ENCODE measurements around the gene CIC.
A peak's percentile ranks its signal among the peaks of the same experiment; 100 is the strongest.

CIC gene

GRCh38 chr19:42275517-42275916 is 6.5 kb downstream of the CIC start:
- DNase-seq, result no peak
- Histone ChIP-seq H3K36me3 (peaks cover 43% of the 10 kb centered on the region), H3K9me3 (no peaks in the 10 kb centered on the region), H3K27me3 (no peaks in the 10 kb centered on the region), H3K4me1 (peaks cover 21% of the 10 kb centered on the region), H3K4me3 (ENCODE audit: low read depth, low read length) (no peak overlapping the region)
- TF ChIP-seq CTCF (IDR thresholded peaks at IDR 0.05; ENCODE audit: low read depth, low read length), result no peak

DNA sequence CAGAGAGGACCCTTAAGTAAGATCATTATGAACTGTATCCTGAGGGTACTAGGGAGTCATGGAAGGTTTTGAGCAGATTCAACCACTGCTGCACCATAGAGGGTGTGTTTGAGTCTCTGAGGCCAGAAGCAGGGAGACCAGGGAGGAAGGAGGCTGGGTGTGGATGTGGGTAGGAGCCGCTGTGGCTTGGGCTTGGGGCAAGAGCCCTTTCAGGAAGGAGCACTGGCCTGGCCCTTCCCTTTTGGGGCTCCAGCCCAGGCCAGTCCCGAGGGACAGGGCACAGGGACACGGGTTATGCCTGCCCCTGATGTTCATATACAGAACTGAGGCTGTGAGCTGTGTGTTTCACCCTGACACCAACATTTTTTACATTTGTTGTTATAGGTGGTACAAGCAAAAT is 7.2 kb downstream of the CIC start:
- H3K36me3 ChIP-seq, result peaks cover 43% of the 10 kb centered on the region
- no peak overlapping the region for H3K4me3 ChIP-seq (ENCODE audit: low read depth, low read length)
- DNase-seq, result no peak
- no peaks in the 10 kb centered on the region for H3K9me3 ChIP-seq
- TF ChIP-seq CTCF (IDR thresholded peaks at IDR 0.05; ENCODE audit: low read depth, low read length), result no peak
- no peaks in the 10 kb centered on the region for H3K27me3 ChIP-seq
- H3K4me1 ChIP-seq, result peaks cover 23% of the 10 kb centered on the region

DNA sequence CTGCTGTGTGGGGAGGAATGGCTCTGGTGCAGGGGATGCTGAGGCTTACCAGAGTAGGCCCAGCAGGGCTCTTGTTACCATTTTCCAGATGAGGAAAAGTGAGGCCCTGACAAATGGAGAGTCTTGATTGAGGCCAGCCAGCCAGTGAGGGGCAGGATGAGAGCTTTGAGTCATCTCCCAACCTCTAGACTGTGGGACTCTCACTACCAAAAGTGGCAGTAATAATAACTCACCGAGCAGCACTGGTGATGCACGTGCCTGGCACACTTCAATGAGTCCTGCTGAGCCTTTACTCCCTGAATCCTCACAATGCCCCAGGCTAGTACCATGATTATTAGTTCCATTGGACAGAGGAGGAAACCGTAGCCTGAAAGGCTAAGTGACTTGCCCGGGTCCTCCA is 7.8 kb downstream of the CIC start:
- Histone ChIP-seq H3K4me3 (ENCODE audit: low read depth, low read length) (no peak overlapping the region), H3K4me1 (peaks cover 28% of the 10 kb centered on the region), H3K36me3 (peaks cover 40% of the 10 kb centered on the region), H3K27me3 (no peaks in the 10 kb centered on the region), H3K9me3 (no peaks in the 10 kb centered on the region)
- no peak for TF ChIP-seq CTCF (IDR thresholded peaks at IDR 0.05; ENCODE audit: low read depth, low read length)
- DNase-seq, result no peak

DNA sequence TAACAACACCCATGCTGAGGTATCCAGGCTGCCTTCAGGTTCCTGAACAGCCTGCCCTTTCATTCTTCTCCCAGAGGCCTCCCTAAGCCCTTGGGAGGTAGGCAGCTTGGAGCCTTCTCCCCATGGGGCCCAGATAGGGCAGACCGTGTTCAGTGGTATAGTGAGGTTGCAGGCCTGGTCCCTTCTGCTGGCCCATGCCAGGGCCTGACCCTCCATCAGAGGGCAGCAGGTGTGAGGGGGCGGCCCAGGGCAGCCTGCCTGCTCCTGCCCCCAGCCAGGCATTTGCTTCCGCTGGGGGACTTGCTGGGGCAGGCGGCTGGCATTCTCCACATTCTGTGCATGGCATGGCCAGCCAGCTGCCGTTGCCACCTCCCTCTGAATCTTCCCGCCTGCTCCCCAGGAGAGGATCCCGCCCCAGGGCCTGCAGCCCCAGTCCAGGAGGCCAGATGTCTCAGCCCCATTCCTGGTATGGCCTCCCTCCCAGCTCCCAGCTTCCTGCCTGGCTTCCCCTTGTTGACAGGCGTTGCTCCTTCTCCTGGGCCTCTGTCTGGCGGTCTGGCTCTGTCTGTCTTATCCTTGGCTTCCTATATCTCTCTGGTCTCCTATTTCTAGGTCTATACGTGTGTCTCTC is 8.9 kb downstream of the CIC start:
- no peaks in the 10 kb centered on the region for H3K27me3 ChIP-seq
- peak; percentile 67 for DNase-seq
- TF ChIP-seq CTCF (IDR thresholded peaks at IDR 0.05; ENCODE audit: low read depth, low read length), result no peak
- H3K9me3 ChIP-seq, result no peaks in the 10 kb centered on the region
- peaks cover 29% of the 10 kb centered on the region for H3K36me3 ChIP-seq
- H3K4me1 ChIP-seq, result peaks cover 37% of the 10 kb centered on the region
- H3K4me3 ChIP-seq (ENCODE audit: low read depth, low read length), result no peak overlapping the region

DNA sequence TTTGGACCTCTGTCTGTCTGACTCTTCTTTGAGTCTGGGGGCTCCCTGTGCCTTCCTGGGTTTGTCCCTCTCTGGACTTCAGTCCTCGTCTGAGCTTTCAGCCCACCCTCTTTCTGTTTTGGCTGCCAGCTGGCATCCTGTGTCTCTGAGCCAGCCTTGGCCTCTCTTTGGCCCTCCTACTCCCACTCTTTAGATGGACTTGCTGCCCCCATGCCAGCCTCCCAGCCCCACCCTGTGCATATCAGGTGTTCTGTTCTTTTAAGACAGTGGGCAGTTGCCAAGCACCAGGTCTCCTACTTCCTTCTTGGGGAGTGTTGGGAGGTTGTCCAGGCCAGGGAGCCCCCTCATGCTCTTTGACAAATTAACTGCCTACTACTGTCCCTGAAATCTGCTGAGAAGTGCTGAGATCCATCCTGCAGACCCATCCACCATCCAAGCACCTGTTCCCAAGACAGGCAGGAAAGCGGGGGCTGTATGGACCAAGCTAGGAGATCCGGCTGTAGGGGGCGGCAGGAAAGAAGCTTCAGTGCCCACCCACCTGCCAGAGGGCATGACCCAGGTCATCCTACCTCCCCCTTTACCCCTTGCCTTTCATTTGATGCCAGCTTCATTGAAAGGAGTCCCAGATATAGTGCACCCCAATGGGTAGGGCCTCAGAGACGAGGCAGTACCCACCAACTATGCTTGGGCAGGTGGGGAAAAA is 9.6 kb downstream of the CIC start:
- peaks cover 22% of the 10 kb centered on the region for H3K36me3 ChIP-seq
- DNase-seq, result no peak
- no peak overlapping the region for H3K4me3 ChIP-seq (ENCODE audit: low read depth, low read length)
- H3K9me3 ChIP-seq, result no peaks in the 10 kb centered on the region
- peaks cover 42% of the 10 kb centered on the region for H3K4me1 ChIP-seq
- no peaks in the 10 kb centered on the region for H3K27me3 ChIP-seq
- no peak for TF ChIP-seq CTCF (IDR thresholded peaks at IDR 0.05; ENCODE audit: low read depth, low read length)
